ENCODE measurements around the gene NR3C1. TPM values are rescaled to one million over a fixed set of nuclear protein-coding genes. Genes with fewer than 3 reads are reported as not detected.

Gene NR3C1
- total RNA-seq, 1 experiment from 2014 or later = 16.0 TPM

DNA sequence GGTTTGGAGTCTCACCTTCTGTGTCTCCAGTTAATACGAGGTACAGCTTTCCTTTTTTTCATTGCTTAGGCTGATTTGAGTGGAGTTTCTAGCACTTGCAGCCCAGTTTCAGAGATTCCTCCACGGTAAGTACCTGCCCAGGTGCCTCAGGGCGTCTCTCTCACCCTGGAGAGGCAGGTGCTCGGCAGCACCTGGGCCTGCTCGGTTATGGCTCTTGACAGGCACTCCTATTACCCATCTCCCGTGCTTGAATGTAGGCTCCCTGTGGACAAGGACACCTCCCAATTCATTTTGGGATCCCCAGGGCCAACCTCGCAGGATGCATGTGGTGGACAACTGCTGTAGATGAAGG is 144.3 kb downstream of the NR3C1 start:
- CTCF ChIA-PET = no interaction called here
- no TSS peak for BruUV-seq (replicated peaks)
- Histone ChIP-seq H3K27me3 (ENCODE audit: insufficient read depth, low read length) (no peaks in the 10 kb centered on the region), H3K9ac (ENCODE audit: low read length) (no peak overlapping the region), H3K9me3 (ENCODE audit: control insufficient read depth in 1 of 2, insufficient read depth in 1 of 2, low read depth in 1 of 2, low read length in 2 of 2) (no peaks in the 10 kb centered on the region), H3K9me2 (ENCODE audit: insufficient read depth) (no peaks in the 10 kb centered on the region), H3K4me3 (replicated peaks in 1 of 2; ENCODE audit: low read depth in 1 of 2, low read length in 2 of 2) (no peak overlapping the region), H2AFZ (ENCODE audit: low read depth, low read length, poor library complexity, severe bottlenecking) (no peak overlapping the region), H3K79me2 (ENCODE audit: insufficient read depth, low read length) (no peaks in the 10 kb centered on the region), H3K4me2 (ENCODE audit: low read length) (no peak overlapping the region), H3K4me1 (ENCODE audit: control insufficient read depth in 1 of 2, insufficient read depth in 2 of 2, low read length in 2 of 2) (peaks cover 0 to 16% of the 10 kb centered on the region in 2 experiments; a peak in 2 of 4 replicates), H4K20me1 (ENCODE audit: insufficient read depth) (no peaks in the 10 kb centered on the region), H3K36me3 (ENCODE audit: control insufficient read depth in 1 of 2, insufficient read depth in 2 of 2, low read length in 2 of 2) (no peaks in the 10 kb centered on the region), H3K27ac (ENCODE audit: low read depth, low read length) (no peak overlapping the region)
- intact Hi-C loops (cut with micrococcal nuclease) = no loop called here
- ATAC-seq (no peak), DNase-seq (ENCODE audit: low read depth, low spot score) (no peak)
- TF ChIP-seq ZBTB33 (IDR thresholded peaks at IDR 0.05; ENCODE audit: extremely low read depth, insufficient replicate concordance, low read length) = no peak
- POLR2A ChIA-PET = no interaction called here
- RAD21 ChIA-PET (ENCODE audit: low non-redundant PET in 1 of 2, low total read pairs in 2 of 2, uncharacterized antibody in 2 of 2, unreplicated experiment in 2 of 2) = no interaction called here

DNA sequence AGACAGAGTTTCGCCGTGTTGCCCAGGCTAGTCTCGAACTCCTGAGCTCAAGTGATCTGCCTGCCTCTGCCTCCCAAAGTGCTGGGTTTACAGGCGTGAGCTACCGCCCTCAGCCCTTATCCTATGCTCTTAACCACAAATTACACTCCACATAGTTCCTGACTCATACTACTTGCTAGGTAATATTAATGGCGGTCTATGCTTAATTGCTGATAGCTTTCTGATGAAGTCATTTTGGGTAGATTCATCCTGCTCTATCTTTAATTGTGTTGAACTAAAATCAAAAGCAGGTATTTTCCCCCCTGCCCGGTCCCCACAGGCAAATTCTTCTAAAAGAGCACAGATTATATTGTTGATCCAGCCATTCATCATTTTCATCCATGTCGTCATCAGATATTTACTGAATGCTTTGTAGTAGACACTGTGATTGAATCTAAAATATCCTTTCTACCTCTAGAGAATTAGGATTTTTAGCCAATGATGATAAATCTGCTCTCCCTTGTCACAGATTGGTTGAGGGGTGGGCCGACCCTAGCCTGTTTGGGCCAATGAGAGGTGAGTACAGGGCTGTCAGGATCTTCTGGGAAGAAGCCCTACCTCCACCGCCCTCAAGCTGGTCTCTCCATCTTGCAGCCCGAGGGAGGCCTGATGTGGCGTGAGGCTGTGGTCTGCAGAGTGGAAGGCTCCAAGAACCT is 144.8 kb downstream of the NR3C1 start:
- Histone ChIP-seq H3K4me2 (ENCODE audit: low read length) (no peak overlapping the region), H2AFZ (ENCODE audit: low read depth, low read length, poor library complexity, severe bottlenecking) (no peak overlapping the region), H3K4me3 (replicated peaks in 1 of 2; ENCODE audit: low read depth in 1 of 2, low read length in 2 of 2) (no peak overlapping the region), H3K27ac (ENCODE audit: low read depth, low read length) (no peak overlapping the region), H4K20me1 (ENCODE audit: insufficient read depth) (no peaks in the 10 kb centered on the region), H3K9ac (ENCODE audit: low read length) (no peak overlapping the region), H3K27me3 (ENCODE audit: insufficient read depth, low read length) (no peaks in the 10 kb centered on the region), H3K9me2 (ENCODE audit: insufficient read depth) (no peaks in the 10 kb centered on the region), H3K9me3 (ENCODE audit: control insufficient read depth in 1 of 2, insufficient read depth in 1 of 2, low read depth in 1 of 2, low read length in 2 of 2) (no peaks in the 10 kb centered on the region), H3K4me1 (ENCODE audit: control insufficient read depth in 1 of 2, insufficient read depth in 2 of 2, low read length in 2 of 2) (peaks cover 0 to 16% of the 10 kb centered on the region in 2 experiments; a peak in 2 of 4 replicates), H3K79me2 (ENCODE audit: insufficient read depth, low read length) (no peaks in the 10 kb centered on the region), H3K36me3 (ENCODE audit: control insufficient read depth in 1 of 2, insufficient read depth in 2 of 2, low read length in 2 of 2) (no peaks in the 10 kb centered on the region)
- no TSS peak for BruUV-seq (replicated peaks)
- TF ChIP-seq YY1 (IDR thresholded peaks at IDR 0.05; ENCODE audit: extremely low read depth, insufficient replicate concordance, low read depth, low read length) (no peak), RAD21 (IDR thresholded peaks at IDR 0.05; ENCODE audit: low read depth) (no peak), ZFX (IDR thresholded peaks at IDR 0.05) (no peak), POLR2AphosphoS5 (IDR thresholded peaks at IDR 0.05; ENCODE audit: low read depth, low read length) (no peak), FOSL1 (IDR thresholded peaks at IDR 0.05; ENCODE audit: low read depth) (no peak), CBX3 (IDR thresholded peaks at IDR 0.05; ENCODE audit: low read depth) (no peak)
- TF ChIP-seq, protein P1, sequence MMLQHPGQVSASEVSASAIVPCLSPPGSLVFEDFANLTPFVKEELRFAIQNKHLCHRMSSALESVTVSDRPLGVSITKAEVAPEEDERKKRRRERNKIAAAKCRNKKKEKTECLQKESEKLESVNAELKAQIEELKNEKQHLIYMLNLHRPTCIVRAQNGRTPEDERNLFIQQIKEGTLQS (IDR thresholded peaks at IDR 0.05) = no peak
- intact Hi-C loops (cut with micrococcal nuclease) = no loop called here
- ChIA-PET CTCF (interaction anchor here (0.8 kb wide), 1 partner anchor 153 kb away, joined by 3 read pairs; no protein-coding TSS in a partner anchor), POLR2A (no interaction called here), RAD21 (ENCODE audit: low non-redundant PET in 1 of 2, low total read pairs in 2 of 2, uncharacterized antibody in 2 of 2, unreplicated experiment in 2 of 2) (no interaction called here)
- ATAC-seq (no peak), DNase-seq (ENCODE audit: low read depth, low spot score) (no peak)

Data from HCT116 (cell line).